H1 (cell line): ENCODE results near the gene MMP25. TPM values are rescaled to one million over a fixed set of nuclear protein-coding genes. Genes with fewer than 3 reads are reported as not detected.

Source experiments
- CTCF ChIA-PET: fragments of 300-600 bp; sonication (Branson Sonifier 250); formaldehyde crosslinking; loops from one replicate; lab custom pipeline; 2021; ENCODE audit not compliant: partially characterized antibody; lab: Charles Lee
- POLR2A ChIA-PET: fragments of 300-600 bp; sonication (Branson Sonifier 250); formaldehyde crosslinking; loops from one replicate; lab custom pipeline; 2021; ENCODE audit warnings: inconsistent platforms; ENCODE audit not compliant: partially characterized antibody; lab: Charles Lee
- DNase-seq, 2 experiments: peaks; one replicate each; pipeline versions ENCODE4 v3.0.0 to v3.0.0-alpha.2; 2010 to 2022; ENCODE audit warnings: low spot score in 2 of 2, low read depth in 1 of 2, mixed read lengths in 1 of 2
- FAIRE-seq: peaks from 2 replicates; lab custom pipeline; 2011; peaks lifted over from hg19 to GRCh38; lab: Jason Lieb, UNC
- H2AFZ ChIP-seq: 2 replicates; pipeline ENCODE4 v1.8.1; 2012; ENCODE audit warnings: low read length, inconsistent platforms
- H2AK5ac ChIP-seq: 2 replicates; pipeline ENCODE4 v1.6.1; 2013; ENCODE audit warnings: low read depth, low read length
- H2BK120ac ChIP-seq: replicated peaks from 2 replicates; pipeline ENCODE3; 2013; ENCODE audit warnings: low read depth, low read length, inconsistent platforms
- H2BK12ac ChIP-seq: 2 replicates; pipeline ENCODE4 v1.6.1; 2013; ENCODE audit warnings: low read depth, low read length
- H2BK15ac ChIP-seq: 2 replicates; pipeline ENCODE4 v1.6.1; 2013; ENCODE audit warnings: low read length
- H2BK20ac ChIP-seq: 2 replicates; pipeline ENCODE4 v1.6.1; 2013; ENCODE audit warnings: low read length
- H2BK5ac ChIP-seq: 2 replicates; pipeline ENCODE4 v1.6.1; 2013; ENCODE audit warnings: low read depth, low read length
- H3K14ac ChIP-seq: 2 replicates; pipeline ENCODE4 v1.6.1; 2013; ENCODE audit warnings: inconsistent platforms; ENCODE audit not compliant: insufficient read length
- H3K18ac ChIP-seq: 2 replicates; pipeline ENCODE4 v1.6.1; 2013; ENCODE audit warnings: low read length; ENCODE audit errors: extremely low read depth
- H3K23ac ChIP-seq: 2 replicates; pipeline ENCODE4 v1.6.1; 2013; ENCODE audit warnings: inconsistent platforms; ENCODE audit not compliant: insufficient read length
- H3K23me2 ChIP-seq: 2 replicates; pipeline ENCODE4 v1.6.1; 2013; ENCODE audit warnings: low read depth, low read length
- H3K27ac ChIP-seq: 2 replicates; pipeline ENCODE4 v1.6.1; 2011; ENCODE audit warnings: low read depth, low read length, inconsistent platforms
- H3K27me3 ChIP-seq, 4 experiments: replicated peaks in 1 of 4; 1 replicate in 1 of 4; 2 replicates in 3 of 4; pipeline versions ENCODE4 v1.6.1 to v1.8.1; 2011 to 2013; ENCODE audit warnings: low read length in 3 of 4, mild to moderate bottlenecking in 3 of 4, inconsistent platforms in 2 of 4, mixed read lengths in 2 of 4, moderate library complexity in 1 of 4; ENCODE audit not compliant: control insufficient read depth in 3 of 4, insufficient read depth in 3 of 4; ENCODE audit errors: extremely low read depth in 1 of 4
- H3K36me3 ChIP-seq, 4 experiments: 2 replicates each; pipeline versions ENCODE4 v1.6.1 to v1.8.1; 2011 to 2013; ENCODE audit warnings: mild to moderate bottlenecking in 4 of 4, low read length in 3 of 4, moderate library complexity in 2 of 4, control low read depth in 1 of 4, inconsistent platforms in 1 of 4; ENCODE audit not compliant: insufficient read depth in 4 of 4, control insufficient read depth in 2 of 4
- H3K4ac ChIP-seq: replicated peaks from 2 replicates; pipeline ENCODE3; 2013; ENCODE audit warnings: low read length, low read depth, mixed read lengths, inconsistent platforms; ENCODE audit not compliant: insufficient read length
- H3K4me1 ChIP-seq, 4 experiments: replicated peaks in 1 of 4; 1 replicate in 1 of 4; 2 replicates in 3 of 4; pipeline versions ENCODE4 v1.6.1 to v1.8.1; 2011 to 2013; ENCODE audit warnings: low read length in 3 of 4, inconsistent platforms in 2 of 4, mixed read lengths in 1 of 4; ENCODE audit not compliant: insufficient read depth in 4 of 4, control insufficient read depth in 3 of 4
- H3K4me2 ChIP-seq, 2 experiments: 2 replicates each; pipeline versions ENCODE4 v1.6.1 to v1.8.1; 2011 to 2013; ENCODE audit warnings: low read depth in 2 of 2, low read length in 2 of 2, control low read depth in 1 of 2, inconsistent platforms in 1 of 2, mild to moderate bottlenecking in 1 of 2; ENCODE audit not compliant: insufficient read depth in 1 of 2
- H3K4me3 ChIP-seq, 4 experiments: fragments of 200-600, 300-600 bp in 1 of 4; sonication (generic), shearing (Covaris generic), sonication (Bioruptor Twin) in 1 of 4; 2 replicates each; pipeline versions ENCODE4 v1.5.1 to v1.8.1; 2011 to 2016; ENCODE audit warnings: low read length in 4 of 4, low read depth in 3 of 4, control low read depth in 2 of 4, inconsistent platforms in 2 of 4, mild to moderate bottlenecking in 2 of 4, mixed read lengths in 1 of 4, moderate library complexity in 1 of 4; ENCODE audit not compliant: insufficient read depth in 2 of 4; ENCODE audit errors: extremely low read depth in 1 of 4
- H3K56ac ChIP-seq: replicated peaks from 2 replicates; pipeline ENCODE3; 2013; ENCODE audit warnings: low read depth, mild to moderate bottlenecking, mixed read lengths, low read length, inconsistent platforms; ENCODE audit not compliant: insufficient read length
- H3K79me1 ChIP-seq: 2 replicates; pipeline ENCODE4 v1.6.1; 2013; ENCODE audit warnings: low read depth, low read length, control low read depth
- H3K79me2 ChIP-seq, 2 experiments: 2 replicates each; pipeline versions ENCODE4 v1.6.1 to v1.8.1; 2012 to 2013; ENCODE audit warnings: low read length in 2 of 2, mild to moderate bottlenecking in 2 of 2, inconsistent platforms in 1 of 2; ENCODE audit not compliant: insufficient read depth in 2 of 2, control insufficient read depth in 1 of 2
- H3K9ac ChIP-seq, 4 experiments: replicated peaks in 1 of 4; 1 replicate in 1 of 4; 2 replicates in 3 of 4; pipeline versions ENCODE4 v1.6.1 to v1.8.1; 2011 to 2013; ENCODE audit warnings: low read depth in 3 of 4, low read length in 3 of 4, control low read depth in 2 of 4, mild to moderate bottlenecking in 2 of 4, moderate library complexity in 2 of 4, inconsistent platforms in 1 of 4; ENCODE audit errors: extremely low read depth in 1 of 4
- H3K9me3 ChIP-seq, 2 experiments: 2 replicates each; pipeline versions ENCODE4 v1.6.1 to v1.8.1; 2012 to 2013; ENCODE audit warnings: mild to moderate bottlenecking in 2 of 2, moderate library complexity in 2 of 2, control low read depth in 1 of 2, inconsistent platforms in 1 of 2, low read depth in 1 of 2, low read length in 1 of 2, mixed read lengths in 1 of 2; ENCODE audit not compliant: insufficient read depth in 2 of 2
- H4K20me1 ChIP-seq, 2 experiments: replicated peaks in 1 of 2; 2 replicates each; pipeline versions ENCODE3 to v1.8.1; 2011 to 2013; ENCODE audit warnings: inconsistent platforms in 2 of 2, low read length in 2 of 2, mild to moderate bottlenecking in 1 of 2; ENCODE audit not compliant: insufficient read depth in 2 of 2, control insufficient read depth in 1 of 2
- H4K5ac ChIP-seq: 2 replicates; pipeline ENCODE4 v1.6.1; 2013; ENCODE audit warnings: low read length, low read depth, mixed read lengths, inconsistent platforms; ENCODE audit not compliant: insufficient read length
- H4K8ac ChIP-seq: 2 replicates; pipeline ENCODE4 v1.8.0; 2013; ENCODE audit warnings: mild to moderate bottlenecking, moderate library complexity, low read length, inconsistent platforms; ENCODE audit not compliant: insufficient read depth; ENCODE audit errors: extremely low read depth
- H4K91ac ChIP-seq: replicated peaks from 2 replicates; pipeline ENCODE3; 2013; ENCODE audit warnings: low read length, mixed read lengths, inconsistent platforms; ENCODE audit not compliant: insufficient read length
- ASH2L ChIP-seq: fragments of 200-600, 300-600 bp; sonication (generic); IDR thresholded peaks from one replicate; pipeline ENCODE4 v1.7.1; 2017; ENCODE audit warnings: low read length
- BACH1 ChIP-seq: IDR thresholded peaks from 2 replicates; pipeline ENCODE4 v1.6.1; 2012; ENCODE audit warnings: low read length, improper control_type of control experiment
- KDM5A ChIP-seq: fragments of 200-600 bp; IDR thresholded peaks from 2 replicates; pipeline ENCODE4 v1.7.1; 2012; ENCODE audit warnings: mild to moderate bottlenecking, low read length, inconsistent platforms, mixed read lengths
- POLR2A ChIP-seq, 2 experiments: IDR thresholded peaks; 1 replicate in 1 of 2; 2 replicates in 1 of 2; pipeline ENCODE4 v1.6.1; 2011; ENCODE audit warnings: low read depth in 2 of 2, low read length in 2 of 2, mild to moderate bottlenecking in 2 of 2; ENCODE audit errors: control extremely low read depth in 1 of 2
- RBBP5 ChIP-seq: IDR thresholded peaks from 2 replicates; pipeline ENCODE4 v1.7.1; 2012; ENCODE audit warnings: low read depth, mild to moderate bottlenecking, inconsistent platforms, low read length, moderate library complexity, borderline replicate concordance
- RXRA ChIP-seq: IDR thresholded peaks from 2 replicates; pipeline ENCODE4 v1.6.1; 2011; ENCODE audit warnings: low read depth, mild to moderate bottlenecking, low read length, moderate library complexity; ENCODE audit not compliant: insufficient read depth
- SAP30 ChIP-seq: fragments of 300-600 bp; sonication (generic); IDR thresholded peaks from 2 replicates; pipeline ENCODE4 v1.7.1; 2012; ENCODE audit warnings: low read length, moderate library complexity, mild to moderate bottlenecking, inconsistent platforms; ENCODE audit not compliant: insufficient read depth, insufficient replicate concordance
- WGBS, 2 experiments: shearing (Covaris generic) in 1 of 2; methylation state at CpG; one replicate each; pipeline versions ENCODE4 v1.1.6 to v1.1.7; 2013 to 2015; ENCODE audit warnings: low lambda C conversion rate in 2 of 2, mixed read lengths in 2 of 2, inconsistent platforms in 1 of 2, low coverage in 1 of 2, missing lambda C conversion rate in 1 of 2; ENCODE audit not compliant: insufficient replicate concordance in 2 of 2, insufficient coverage in 1 of 2, insufficient read length in 1 of 2; ENCODE audit errors: extremely low coverage in 1 of 2, missing lambda C conversion rate in 1 of 2; 5-methylcytosine and 5-hydroxymethylcytosine counted together
- polyA plus RNA-seq, 7 experiments: library from polyadenylated mRNA; depleted of rRNA in 3 of 7; stranded (reverse) in 5 of 7; unstranded in 2 of 7; fragments of >200 nt in 5 of 7; fragments of 200-250 nt in 2 of 7; gene quantifications; 1 replicate in 5 of 7; 2 replicates in 1 of 7; 4 replicates in 1 of 7; pipeline versions ENCODE4 v1.2.1 to v1.2.3, GENCODE V29; 2011 to 2013; ENCODE audit warnings: missing spikeins in 2 of 7, mixed read lengths in 2 of 7
- total RNA-seq: library from RNA; stranded (reverse); fragmentation: NEBNext Ultra II Directional; extraction: Animal tissue kit (Norgen Biotek cat#: 25700); gene quantifications from 2 replicates; pipeline ENCODE4 v1.2.1, GENCODE V29; 2021
- TF ChIP-seq, protein P1 (sequence below): IDR thresholded peaks from 2 replicates; pipeline ENCODE4 v1.6.1; 2012; ENCODE audit warnings: low read length, inconsistent platforms

MMP25 gene
- total and polyA plus RNA-seq, 2 of the 8 experiments (the other 6 are each of a cell fraction or from before 2014, with no cell fraction given), result 7.7 to 26.7 TPM

DNA sequence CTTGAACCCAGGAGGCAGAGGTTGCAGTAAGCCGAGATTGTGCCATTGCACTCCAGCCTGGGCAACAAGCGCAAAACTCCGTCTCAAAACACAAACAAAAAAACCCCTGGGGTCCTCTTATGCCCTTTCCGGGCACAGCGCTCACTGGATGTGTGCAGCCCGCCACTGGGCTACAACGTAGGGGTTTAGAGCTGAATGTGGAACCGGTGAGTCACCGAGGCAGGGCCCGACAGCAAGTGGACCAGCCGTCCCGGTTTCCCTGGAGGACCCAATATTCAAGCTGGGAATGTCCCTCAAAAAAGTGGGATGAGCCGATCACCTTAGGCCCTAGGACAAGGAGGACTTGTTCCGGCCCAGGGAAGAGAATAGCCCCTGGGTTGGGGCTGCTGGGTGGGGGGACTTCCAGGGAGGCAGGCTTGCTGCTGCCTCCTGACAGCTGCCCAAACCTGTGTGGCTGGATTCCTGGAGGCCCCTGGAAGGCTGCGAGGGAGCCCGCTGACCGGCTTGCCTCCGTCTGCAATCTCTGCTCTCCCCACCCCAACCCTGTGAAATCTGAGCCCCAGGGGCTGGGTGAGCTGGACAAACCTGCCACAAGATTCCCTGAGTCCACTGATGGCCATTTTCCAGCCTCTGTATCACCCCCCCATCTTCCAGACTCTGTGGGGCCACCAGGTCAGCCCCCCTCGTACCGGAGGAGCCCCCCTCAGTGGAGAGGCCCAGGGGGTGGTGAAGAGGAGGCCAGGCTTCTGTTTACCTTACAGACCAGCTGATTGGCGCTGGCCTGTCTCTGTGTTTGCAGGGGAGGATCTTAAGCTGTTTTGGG, 36.6 kb upstream of the MMP25 start:
- no peak overlapping the region; the same call in 1 of the 2 replicates for H2AK5ac ChIP-seq
- H3K79me2 ChIP-seq, result peaks cover 0 to 7% of the 10 kb centered on the region in 2 experiments; a peak in 1 of 4 replicates
- peak overlapping the region; percentile 58 for H4K8ac ChIP-seq
- H2BK12ac ChIP-seq, result peak overlapping the region; percentile 97
- peaks cover 2 to 14% of the 10 kb centered on the region in 2 experiments for H4K20me1 ChIP-seq
- H3K27me3 ChIP-seq, result no peaks in the 10 kb centered on the region; a peak in 1 of 7 replicates
- H3K14ac ChIP-seq, result no peak overlapping the region
- ChIA-PET POLR2A (interaction anchor here (0.6 to 35.7 kb wide), 20 partner anchors 9 to 1263 kb away, joined by 3 to 1808 read pairs (median 4); partner anchors contain the start of genes BICDL2, CEMP1, CLDN6 and CLDN9), CTCF (interaction anchor here (0.7 to 17.3 kb wide), 9 partner anchors 8 to 220 kb away, joined by 3 to 639 read pairs (median 4); partner anchors contain the start of genes BICDL2, CLDN6, HCFC1R1 and THOC6)
- peak overlapping the region; percentile 93 for H4K5ac ChIP-seq
- peak overlapping the region; percentile 97 for H2BK5ac ChIP-seq
- no peaks in the 10 kb centered on the region for H3K9me3 ChIP-seq
- peaks cover 20 to 72% (median 63%) of the 10 kb centered on the region in 4 experiments for H3K4me1 ChIP-seq
- H3K4ac ChIP-seq, result peak overlapping the region; percentile 100
- peak overlapping the region; percentile 88 for H2BK120ac ChIP-seq
- no peak for FAIRE-seq
- H3K36me3 ChIP-seq, result peaks cover 0 to 9% (median under 1%) of the 10 kb centered on the region in 4 experiments; a peak in 2 of 8 replicates
- peak overlapping the region; percentile 84 to 88 for H3K4me2 ChIP-seq
- peak overlapping the region; percentile 96 for H3K27ac ChIP-seq
- peak overlapping the region; percentile 99 for H4K91ac ChIP-seq
- peak overlapping the region; percentile 90; the same call in 1 of the 2 replicates for H2BK20ac ChIP-seq
- 7% methylated on average over 19 of the region's 21 CpGs; no CpG with 5 or more reads in 1 of the 2 experiments for WGBS, 2 experiments
- H3K23me2 ChIP-seq, result peaks cover 26% of the 10 kb centered on the region
- peak; percentile 84 to 88 for DNase-seq
- peaks cover 3% of the 10 kb centered on the region; the same call in 1 of the 2 replicates for H3K79me1 ChIP-seq
- H3K4me3 ChIP-seq, result peak overlapping the region; percentile 21 to 52 (median 44)
- peak overlapping the region; percentile 96 for H3K18ac ChIP-seq
- H2AFZ ChIP-seq, result no peak overlapping the region
- H3K56ac ChIP-seq, result peak overlapping the region; percentile 92
- peak overlapping the region in 2 of 4 experiments; percentile 54 to 58; a peak in 4 of 7 replicates for H3K9ac ChIP-seq
- no peak overlapping the region for H2BK15ac ChIP-seq
- H3K23ac ChIP-seq, result no peak overlapping the region
- TF ChIP-seq, protein P1, sequence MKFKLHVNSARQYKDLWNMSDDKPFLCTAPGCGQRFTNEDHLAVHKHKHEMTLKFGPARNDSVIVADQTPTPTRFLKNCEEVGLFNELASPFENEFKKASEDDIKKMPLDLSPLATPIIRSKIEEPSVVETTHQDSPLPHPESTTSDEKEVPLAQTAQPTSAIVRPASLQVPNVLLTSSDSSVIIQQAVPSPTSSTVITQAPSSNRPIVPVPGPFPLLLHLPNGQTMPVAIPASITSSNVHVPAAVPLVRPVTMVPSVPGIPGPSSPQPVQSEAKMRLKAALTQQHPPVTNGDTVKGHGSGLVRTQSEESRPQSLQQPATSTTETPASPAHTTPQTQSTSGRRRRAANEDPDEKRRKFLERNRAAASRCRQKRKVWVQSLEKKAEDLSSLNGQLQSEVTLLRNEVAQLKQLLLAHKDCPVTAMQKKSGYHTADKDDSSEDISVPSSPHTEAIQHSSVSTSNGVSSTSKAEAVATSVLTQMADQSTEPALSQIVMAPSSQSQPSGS, result no peak
- TF ChIP-seq BACH1 (no peak), RXRA (no peak), POLR2A (IDR thresholded peaks at IDR 0.05; ENCODE audit: control extremely low read depth in 1 of 2, low read depth in 2 of 2, low read length in 2 of 2) (peak; percentile 66 to 80), SAP30 (no peak), ASH2L (peak; percentile 97), KDM5A (no peak), RBBP5 (peak; percentile 98)
